Parathyroid adenoma (tissue), 2 donors: Measurements from ENCODE around the gene GJB5.

Source experiments
- H2AFZ ChIP-seq: fragments of 300-600 bp; sonication (generic); one replicate; pipeline ENCODE4 v1.7.0; 2017; ENCODE audit warnings: antibody characterized with exemption, mild to moderate bottlenecking
- H3K27ac ChIP-seq: fragments of 300-600 bp; sonication (generic); one replicate; pipeline ENCODE4 v1.7.0; 2017
- H3K27me3 ChIP-seq: fragments of 300-600 bp; sonication (generic); one replicate; pipeline ENCODE4 v1.7.0; 2017; ENCODE audit warnings: low read length; ENCODE audit not compliant: control insufficient read depth, insufficient read depth
- H3K36me3 ChIP-seq: fragments of 300-600 bp; sonication (generic); one replicate; pipeline ENCODE4 v1.7.0; 2017; ENCODE audit warnings: low read length; ENCODE audit not compliant: control insufficient read depth, insufficient read depth
- H3K4me1 ChIP-seq: fragments of 300-600 bp; sonication (generic); one replicate; pipeline ENCODE4 v1.7.0; 2017; ENCODE audit warnings: control low read depth
- H3K4me2 ChIP-seq: fragments of 300-600 bp; sonication (generic); one replicate; pipeline ENCODE4 v1.7.0; 2017; ENCODE audit warnings: low read length
- H3K4me3 ChIP-seq: fragments of 300-600 bp; sonication (generic); one replicate; pipeline ENCODE4 v1.7.0; 2017; ENCODE audit warnings: low read depth, low read length
- H3K79me2 ChIP-seq: fragments of 300-600 bp; sonication (generic); one replicate; pipeline ENCODE4 v1.7.0; 2017; ENCODE audit warnings: control low read depth
- H3K9ac ChIP-seq: fragments of 300-600 bp; sonication (generic); one replicate; pipeline ENCODE4 v1.7.0; 2017; ENCODE audit warnings: mild to moderate bottlenecking
- H3K9me3 ChIP-seq: fragments of 300-600 bp; sonication (generic); one replicate; pipeline ENCODE4 v1.7.0; 2017; ENCODE audit warnings: low read length; ENCODE audit not compliant: control insufficient read depth
- CTCF ChIP-seq: fragments of 300-600 bp; sonication (generic); IDR thresholded peaks from one replicate; pipeline ENCODE4 v1.7.0; 2017; ENCODE audit warnings: antibody characterized with exemption, mild to moderate bottlenecking
- donor health status: primary hyperparathyroidism.

GJB5 gene

GRCh38 chr1:34806396-34806795, 51.5 kb downstream of the GJB5 start:
- Histone ChIP-seq H3K36me3 (no peaks in the 10 kb centered on the region), H3K27ac (no peak overlapping the region), H2AFZ (no peak overlapping the region), H3K79me2 (no peaks in the 10 kb centered on the region), H3K27me3 (no peaks in the 10 kb centered on the region), H3K4me3 (no peak overlapping the region), H3K4me1 (no peaks in the 10 kb centered on the region), H3K9me3 (no peaks in the 10 kb centered on the region), H3K9ac (no peak overlapping the region), H3K4me2 (no peak overlapping the region)
- TF ChIP-seq CTCF, result no peak
